Common myeloid progenitor, CD34-positive (primary cell): Measurements from ENCODE around the gene CUX1.

Experiments
- CTCF ChIA-PET: fragments of 350-600 bp; sonication (Branson Sonifier 250); formaldehyde crosslinking; loops from one replicate; lab custom pipeline; 2021; ENCODE audit warnings: antibody characterized with exemption; lab: Charles Lee
- POLR2A ChIA-PET: fragments of 350-600 bp; sonication (Branson Sonifier 250); formaldehyde crosslinking; loops from one replicate; lab custom pipeline; 2021; ENCODE audit warnings: antibody characterized with exemption; lab: Charles Lee
- DNase-seq, 3 donors: peaks; one replicate each; pipeline versions ENCODE4 v3.0.0 to v3.0.0-alpha.2; 2013
- H3K27ac ChIP-seq, 2 experiments: 1 replicate in 1 of 2; 2 replicates in 1 of 2; pipeline ENCODE4 v1.7.0; 2013; ENCODE audit warnings: inconsistent platforms in 2 of 2, low read length in 2 of 2, mild to moderate bottlenecking in 2 of 2, low read depth in 1 of 2, moderate library complexity in 1 of 2; ENCODE audit not compliant: severe bottlenecking in 2 of 2, insufficient read depth in 1 of 2, poor library complexity in 1 of 2
- H3K27me3 ChIP-seq, 5 experiments: replicated peaks in 2 of 5; 1 replicate in 3 of 5; 2 replicates in 2 of 5; pipeline versions ENCODE4 v1.6.1 to v1.7.0; 2013; ENCODE audit warnings: low read length in 4 of 5, mild to moderate bottlenecking in 2 of 5, moderate library complexity in 2 of 5, inconsistent platforms in 1 of 5; ENCODE audit not compliant: insufficient read depth in 5 of 5, control insufficient read depth in 4 of 5
- H3K36me3 ChIP-seq, 4 experiments: 1 replicate in 2 of 4; 2 replicates in 2 of 4; pipeline versions ENCODE4 v1.6.1 to v1.7.0; 2013; ENCODE audit warnings: low read length in 3 of 4, control low read depth in 1 of 4, mild to moderate bottlenecking in 1 of 4; ENCODE audit not compliant: control insufficient read depth in 4 of 4, insufficient read depth in 4 of 4
- H3K4me1 ChIP-seq, 4 experiments: 1 replicate in 3 of 4; 2 replicates in 1 of 4; pipeline versions ENCODE4 v1.6.1 to v1.7.1; 2013; ENCODE audit warnings: low read length in 3 of 4, mild to moderate bottlenecking in 3 of 4, control low read depth in 1 of 4, inconsistent platforms in 1 of 4, moderate library complexity in 1 of 4; ENCODE audit not compliant: control insufficient read depth in 4 of 4, insufficient read depth in 4 of 4; ENCODE audit errors: control extremely low read depth in 1 of 4
- H3K4me3 ChIP-seq, 7 experiments: 1 replicate in 4 of 7; 2 replicates in 3 of 7; pipeline versions ENCODE4 v1.5.1 to v1.7.0; 2013; ENCODE audit warnings: mild to moderate bottlenecking in 7 of 7, low read length in 6 of 7, moderate library complexity in 6 of 7, inconsistent platforms in 2 of 7, low read depth in 2 of 7, control low read depth in 1 of 7; ENCODE audit not compliant: insufficient read depth in 4 of 7, control insufficient read depth in 1 of 7; ENCODE audit errors: extremely low read depth in 1 of 7
- H3K9me3 ChIP-seq, 5 experiments: 1 replicate in 4 of 5; 2 replicates in 1 of 5; pipeline versions ENCODE4 v1.6.1 to v1.7.1; 2013; ENCODE audit warnings: low read length in 4 of 5, mild to moderate bottlenecking in 2 of 5, inconsistent platforms in 1 of 5, low read depth in 1 of 5, moderate library complexity in 1 of 5; ENCODE audit not compliant: control insufficient read depth in 4 of 5, insufficient read depth in 2 of 5; ENCODE audit errors: control extremely low read depth in 1 of 5
- WGBS: methylation state at CpG from one replicate; pipeline ENCODE4 v1.1.5; 2013; ENCODE audit not compliant: insufficient coverage; 5-methylcytosine and 5-hydroxymethylcytosine counted together

CUX1 gene

GRCh38 chr7:102214477-102215072 is 397.1 kb downstream of the CUX1 start:
- Histone ChIP-seq H3K4me1 (no peaks in the 10 kb centered on the region), H3K36me3 (peaks cover 6 to 79% (median 35%) of the 10 kb centered on the region in 4 experiments), H3K4me3 (no peak overlapping the region), H3K27me3 (no peaks in the 10 kb centered on the region), H3K9me3 (no peaks in the 10 kb centered on the region), H3K27ac (no peak overlapping the region)
- ChIA-PET CTCF (no interaction called here), POLR2A (no interaction called here)
- 98% methylated on average over 6 of the region's 15 CpGs for WGBS
- DNase-seq: no peak

- no peaks in the 10 kb centered on the region for H3K27me3 ChIP-seq
- H3K9me3 ChIP-seq: no peaks in the 10 kb centered on the region
- H3K27ac ChIP-seq: no peak overlapping the region
- H3K4me3 ChIP-seq: no peak overlapping the region
- H3K36me3 ChIP-seq: peaks cover 6 to 75% (median 35%) of the 10 kb centered on the region in 4 experiments
- ChIA-PET POLR2A (no interaction called here), CTCF (no interaction called here)
- no peak for DNase-seq
- H3K4me1 ChIP-seq: no peaks in the 10 kb centered on the region
- WGBS: 100% methylated on average over 1 of the region's 7 CpGs
Measured at GRCh38 chr7:102215256-102215655, 397.8 kb downstream of the CUX1 start.

- CTCF ChIA-PET: no interaction called here
- Histone ChIP-seq H3K27ac (no peak overlapping the region), H3K4me1 (no peaks in the 10 kb centered on the region), H3K36me3 (peaks cover 3 to 70% (median 30%) of the 10 kb centered on the region in 4 experiments), H3K9me3 (no peaks in the 10 kb centered on the region), H3K4me3 (no peak overlapping the region), H3K27me3 (no peaks in the 10 kb centered on the region)
- POLR2A ChIA-PET: no interaction called here
- 99% methylated on average over 10 of the region's 11 CpGs for WGBS
- no peak for DNase-seq
Measured at GRCh38 chr7:102215711-102216110, 398.3 kb downstream of the CUX1 start.

DNA sequence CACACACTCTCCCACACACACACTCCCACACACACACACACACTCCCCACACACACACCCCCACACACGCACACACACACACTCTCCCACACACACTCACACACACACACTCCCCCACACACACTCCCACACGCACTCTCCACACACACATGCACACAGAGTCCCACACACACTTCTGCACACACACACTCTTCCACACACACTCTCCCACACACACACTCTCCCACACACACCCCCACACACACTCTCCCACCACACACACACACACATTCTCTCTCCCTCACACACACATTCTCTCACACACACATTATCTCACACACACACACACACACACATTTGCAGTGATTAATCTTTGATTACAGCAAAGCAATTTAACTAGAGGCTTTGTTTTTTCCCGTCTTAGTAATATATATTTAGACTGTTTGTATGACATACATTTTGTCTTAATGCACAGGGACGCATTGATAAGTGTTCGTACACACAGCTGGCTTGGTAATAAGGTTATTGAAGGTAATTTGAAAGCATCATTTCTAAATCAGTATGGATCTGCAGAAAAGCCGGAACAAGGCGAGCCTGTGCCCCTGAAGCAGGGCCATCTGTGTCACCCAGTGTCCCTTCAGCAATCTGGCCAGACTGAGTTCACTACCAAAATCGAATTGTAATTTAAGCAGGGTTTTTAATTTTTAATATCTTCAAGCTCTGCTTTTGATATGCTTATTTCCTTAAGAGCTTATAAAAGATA is 399.3 kb downstream of the CUX1 start:
- WGBS: 98% methylated on average over 5 of the region's 8 CpGs
- ChIA-PET POLR2A (no interaction called here), CTCF (no interaction called here)
- peaks cover 0 to 61% (median 27%) of the 10 kb centered on the region in 4 experiments for H3K36me3 ChIP-seq
- H3K4me1 ChIP-seq: no peaks in the 10 kb centered on the region
- no peaks in the 10 kb centered on the region for H3K9me3 ChIP-seq
- H3K27ac ChIP-seq: no peak overlapping the region
- peak in 1 of 3 donors; percentile 4 for DNase-seq
- no peak overlapping the region for H3K4me3 ChIP-seq
- no peaks in the 10 kb centered on the region for H3K27me3 ChIP-seq

DNA sequence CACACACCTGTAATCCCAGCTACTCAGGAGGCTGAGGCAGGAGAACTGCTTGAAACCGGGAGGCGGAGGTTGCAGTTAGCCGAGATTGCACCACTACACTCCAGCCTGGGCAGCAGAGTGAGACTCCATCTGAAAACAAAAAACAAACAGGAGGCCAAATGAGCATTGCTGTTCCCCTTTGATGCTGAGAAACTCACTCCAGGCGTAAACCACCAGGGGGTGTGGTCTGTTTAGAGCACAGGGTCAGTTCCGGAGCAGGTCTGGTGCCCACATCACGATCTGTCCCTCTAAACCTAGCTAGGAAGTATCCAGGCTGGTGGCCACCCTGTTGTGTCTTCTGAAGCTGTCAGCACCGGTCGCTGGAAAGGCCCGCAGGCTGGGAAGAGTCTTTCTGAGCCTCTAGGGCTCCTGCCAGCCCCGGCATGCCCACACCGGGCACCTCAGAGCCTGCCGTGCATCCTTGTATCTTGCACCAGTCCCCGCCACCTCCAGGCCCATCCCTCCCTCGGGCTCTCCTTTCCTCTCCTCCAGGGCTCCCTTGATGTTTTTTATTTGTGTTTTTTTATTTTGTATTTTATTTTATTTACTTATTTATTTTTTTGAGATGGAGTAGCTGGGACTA is 402.9 kb downstream of the CUX1 start:
- Histone ChIP-seq H3K27ac (no peak overlapping the region), H3K4me1 (peaks cover 0 to 10% (median 3%) of the 10 kb centered on the region in 4 experiments), H3K9me3 (no peaks in the 10 kb centered on the region), H3K27me3 (no peaks in the 10 kb centered on the region), H3K4me3 (no peak overlapping the region), H3K36me3 (peaks cover 0 to 44% (median 16%) of the 10 kb centered on the region in 4 experiments)
- ChIA-PET CTCF (interaction anchor here (1.9 kb wide), 1 partner anchor 16 kb away, joined by 7 read pairs; no protein-coding TSS in a partner anchor), POLR2A (no interaction called here)
- DNase-seq: no peak
- WGBS: 96% methylated on average over 13 of the region's 14 CpGs

DNA sequence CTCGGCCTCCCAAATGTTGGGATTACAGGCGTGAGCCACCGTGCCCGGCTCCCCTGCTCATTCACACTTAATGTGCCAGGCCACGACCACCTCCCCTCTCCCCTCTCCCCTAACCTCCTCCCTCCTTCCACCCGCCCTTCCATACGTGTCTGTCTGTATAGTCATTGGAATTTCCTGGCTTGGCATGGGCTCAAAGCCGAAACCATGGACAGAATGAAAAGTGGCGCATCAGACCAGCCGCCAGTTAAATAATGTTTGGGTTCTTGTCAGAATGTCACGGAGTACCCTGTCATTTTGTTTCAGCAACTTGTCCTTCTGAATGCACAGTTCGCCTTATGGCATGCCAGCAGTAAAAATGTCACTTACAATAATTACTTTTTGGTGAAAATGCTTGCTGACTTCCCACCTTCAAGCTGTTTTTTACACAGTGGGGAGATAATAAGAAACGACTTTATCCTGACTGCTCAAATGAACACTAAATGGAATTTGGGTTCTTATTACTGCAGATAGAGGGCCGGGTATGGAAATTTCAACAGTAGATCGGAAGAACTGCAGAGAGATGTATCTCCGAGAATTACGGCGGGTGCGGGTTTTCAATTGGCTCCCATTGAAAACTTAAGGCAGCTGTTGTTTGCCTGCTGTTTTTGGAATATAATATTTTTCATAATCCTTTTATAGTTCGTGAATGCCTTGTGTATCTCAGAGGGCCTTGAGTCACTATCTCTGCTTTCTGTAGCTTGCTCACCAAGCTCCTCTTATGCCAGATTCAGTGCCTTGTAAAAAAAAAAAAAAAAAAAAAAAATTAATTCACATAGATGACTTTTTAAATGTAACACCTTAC is 403.8 kb downstream of the CUX1 start:
- no peak for DNase-seq
- ChIA-PET CTCF (interaction anchor here (0.6 to 1.9 kb wide), 3 partner anchors 14 to 997 kb away, joined by 3 to 7 read pairs (median 4); no protein-coding TSS in a partner anchor), POLR2A (no interaction called here)
- Histone ChIP-seq H3K4me3 (no peak overlapping the region), H3K27ac (no peak overlapping the region), H3K36me3 (peaks cover under 1 to 43% (median 16%) of the 10 kb centered on the region in 4 experiments), H3K27me3 (no peaks in the 10 kb centered on the region), H3K4me1 (peaks cover 0 to 10% (median 3%) of the 10 kb centered on the region in 4 experiments), H3K9me3 (no peaks in the 10 kb centered on the region)
- 95% methylated on average over 11 of the region's 20 CpGs for WGBS
